Measurements from ENCODE around the gene TRERF1.

The TRERF1 gene

GRCh38 chr6:42226645-42227143, 225.0 kb downstream of the TRERF1 start (continued):
- TF ChIP-seq ZNF157 (tag by site-specific recombination; IDR thresholded peaks at IDR 0.05) (no peak), ZNF274 (IDR thresholded peaks at IDR 0.05; ENCODE audit: low read length) (no peak), ZNF274 (tag by site-specific recombination; IDR thresholded peaks at IDR 0.05; ENCODE audit: borderline replicate concordance) (no peak), GLI2 (tag by site-specific recombination; IDR thresholded peaks at IDR 0.05; ENCODE audit: borderline replicate concordance, low read depth) (no peak), PRDM4 (tag by site-specific recombination; IDR thresholded peaks at IDR 0.05) (no peak), EGR2 (tag by site-specific recombination; IDR thresholded peaks at IDR 0.05; ENCODE audit: low read depth) (no peak), BCL11A (tag by site-specific recombination; IDR thresholded peaks at IDR 0.05; ENCODE audit: low read depth) (peak; percentile 69; the same call in 1 of the 2 replicates), ZNF239 (tag by site-specific recombination; IDR thresholded peaks at IDR 0.05) (no peak), GFI1B (tag by site-specific recombination; IDR thresholded peaks at IDR 0.05) (no peak), ZNF843 (tag by site-specific recombination; IDR thresholded peaks at IDR 0.05) (0 out of 2 replicates have a peak, but pooled peaks have one; percentile 19), ZNF626 (tag by site-specific recombination; IDR thresholded peaks at IDR 0.05) (no peak), KLF1 (tag by site-specific recombination; IDR thresholded peaks at IDR 0.05) (peak; percentile 94), PATZ1 (tag by site-specific recombination; IDR thresholded peaks at IDR 0.05) (0 out of 2 replicates have a peak, but pooled peaks have one; percentile 50), YY1 (tag by site-specific recombination; IDR thresholded peaks at IDR 0.05) (no peak), HIC1 (tag by site-specific recombination; IDR thresholded peaks at IDR 0.05) (peak; percentile 78), ZIC2 (tag by site-specific recombination; IDR thresholded peaks at IDR 0.05) (peak; percentile 90), ZNF704 (tag by site-specific recombination; IDR thresholded peaks at IDR 0.05) (no peak), ZNF114 (tag by site-specific recombination; IDR thresholded peaks at IDR 0.05) (no peak), ZFP69B (tag by site-specific recombination; IDR thresholded peaks at IDR 0.05) (no peak), KLF17 (tag by site-specific recombination; IDR thresholded peaks at IDR 0.05) (peak; percentile 62; the same call in 1 of the 2 replicates), RBAK (tag by site-specific recombination; IDR thresholded peaks at IDR 0.05) (no peak), GLIS2 (tag by site-specific recombination; IDR thresholded peaks at IDR 0.05) (peak; percentile 51), HOXC10 (CRISPR knock-in tag; IDR thresholded peaks at IDR 0.05) (no peak), ZNF660 (tag by site-specific recombination; IDR thresholded peaks at IDR 0.05) (no peak)
- TF ChIP-seq, protein P1, sequence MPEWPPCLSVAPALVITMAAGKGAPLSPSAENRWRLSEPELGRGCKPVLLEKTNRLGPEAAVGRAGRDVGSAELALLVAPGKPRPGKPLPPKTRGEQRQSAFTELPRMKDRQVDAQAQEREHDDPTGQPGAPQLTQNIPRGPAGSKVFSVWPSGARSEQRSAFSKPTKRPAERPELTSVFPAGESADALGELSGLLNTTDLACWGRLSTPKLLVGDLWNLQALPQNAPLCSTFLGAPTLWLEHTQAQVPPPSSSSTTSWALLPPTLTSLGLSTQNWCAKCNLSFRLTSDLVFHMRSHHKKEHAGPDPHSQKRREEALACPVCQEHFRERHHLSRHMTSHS (tag by site-specific recombination; IDR thresholded peaks at IDR 0.05): no peak
- TF ChIP-seq, protein P2, sequence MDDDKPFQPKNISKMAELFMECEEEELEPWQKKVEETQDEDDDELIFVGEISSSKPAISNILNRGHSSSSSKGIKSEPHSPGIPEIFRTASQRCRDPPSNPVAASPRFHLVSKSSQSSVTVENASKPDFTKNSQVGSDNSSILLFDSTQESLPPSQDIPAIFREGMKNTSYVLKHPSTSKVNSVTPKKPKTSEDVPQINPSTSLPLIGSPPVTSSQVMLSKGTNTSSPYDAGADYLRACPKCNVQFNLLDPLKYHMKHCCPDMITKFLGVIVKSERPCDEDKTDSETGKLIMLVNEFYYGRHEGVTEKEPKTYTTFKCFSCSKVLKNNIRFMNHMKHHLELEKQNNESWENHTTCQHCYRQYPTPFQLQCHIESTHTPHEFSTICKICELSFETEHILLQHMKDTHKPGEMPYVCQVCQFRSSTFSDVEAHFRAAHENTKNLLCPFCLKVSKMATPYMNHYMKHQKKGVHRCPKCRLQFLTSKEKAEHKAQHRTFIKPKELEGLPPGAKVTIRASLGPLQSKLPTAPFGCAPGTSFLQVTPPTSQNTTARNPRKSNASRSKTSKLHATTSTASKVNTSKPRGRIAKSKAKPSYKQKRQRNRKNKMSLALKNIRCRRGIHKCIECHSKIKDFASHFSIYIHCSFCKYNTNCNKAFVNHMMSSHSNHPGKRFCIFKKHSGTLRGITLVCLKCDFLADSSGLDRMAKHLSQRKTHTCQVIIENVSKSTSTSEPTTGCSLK (tag by site-specific recombination; IDR thresholded peaks at IDR 0.05): no peak
- TF ChIP-seq, protein P3, sequence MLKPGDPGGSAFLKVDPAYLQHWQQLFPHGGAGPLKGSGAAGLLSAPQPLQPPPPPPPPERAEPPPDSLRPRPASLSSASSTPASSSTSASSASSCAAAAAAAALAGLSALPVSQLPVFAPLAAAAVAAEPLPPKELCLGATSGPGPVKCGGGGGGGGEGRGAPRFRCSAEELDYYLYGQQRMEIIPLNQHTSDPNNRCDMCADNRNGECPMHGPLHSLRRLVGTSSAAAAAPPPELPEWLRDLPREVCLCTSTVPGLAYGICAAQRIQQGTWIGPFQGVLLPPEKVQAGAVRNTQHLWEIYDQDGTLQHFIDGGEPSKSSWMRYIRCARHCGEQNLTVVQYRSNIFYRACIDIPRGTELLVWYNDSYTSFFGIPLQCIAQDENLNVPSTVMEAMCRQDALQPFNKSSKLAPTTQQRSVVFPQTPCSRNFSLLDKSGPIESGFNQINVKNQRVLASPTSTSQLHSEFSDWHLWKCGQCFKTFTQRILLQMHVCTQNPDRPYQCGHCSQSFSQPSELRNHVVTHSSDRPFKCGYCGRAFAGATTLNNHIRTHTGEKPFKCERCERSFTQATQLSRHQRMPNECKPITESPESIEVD (tag by site-specific recombination; IDR thresholded peaks at IDR 0.05): peak; percentile 20; the same call in 1 of the 2 replicates
